Measurements from ENCODE around the gene PRKCSH.

The PRKCSH gene

GRCh38 chr19:11499890-11500420 lies 64.5 kb downstream of the PRKCSH start:
- no peak for DNase-seq (ENCODE audit: low read depth, low spot score)

All from astrocyte of the hippocampus (primary cell).